ENCODE measurements around the gene SIM2. TPM values are rescaled to one million over a fixed set of nuclear protein-coding genes. Genes with fewer than 3 reads are reported as not detected.
"Not testable (repeated sequence)": the region's sequence is repeated elsewhere in the genome, so short reads cannot be mapped to it uniquely, and the experiment has no call there.

The SIM2 gene
- total RNA-seq, 4 donors from 2014 or later = 0.36 TPM; not detected in 3

- TF ChIP-seq POLR2A (IDR thresholded peaks at IDR 0.05) (no peak), CTCF (IDR thresholded peaks at IDR 0.05) (no peak)
- peak in 1 of 2 donors; percentile 74 for DNase-seq (ENCODE audit: low spot score in 2 of 2)
- WGBS, 2 donors = 77 to 83% methylated on average over 9 of the region's 9 CpGs
- H3K4me3 ChIP-seq (ENCODE audit: low read depth, poor library complexity, severe bottlenecking) = no peak overlapping the region
- intact Hi-C loops (cut with DNase I; ENCODE audit: low total_unique reads) = no loop called here
These were observed 30.2 kb upstream of the SIM2 start for GRCh38 chr21:36668713-36669112.

DNA sequence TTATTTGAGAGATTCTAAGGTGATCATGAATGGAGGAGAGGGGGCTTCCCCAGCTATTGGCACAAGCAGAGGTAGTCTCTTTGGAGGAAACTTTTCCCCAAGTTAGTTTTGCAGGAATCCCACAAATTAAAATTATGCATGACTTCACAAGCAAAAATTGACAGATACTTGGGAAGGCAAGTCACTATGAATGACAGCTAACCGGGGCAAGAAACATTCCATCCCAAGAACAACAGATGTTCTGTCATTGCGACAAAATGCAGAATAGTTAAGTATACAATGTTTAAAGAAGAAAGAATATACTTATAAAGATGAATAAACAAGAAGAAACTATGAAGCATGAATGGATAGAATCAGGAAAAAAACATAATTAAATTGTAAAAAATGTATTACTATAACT, 27.1 kb upstream of the SIM2 start:
- TF ChIP-seq POLR2A (IDR thresholded peaks at IDR 0.05) = no peak
- TF ChIP-seq CTCF (IDR thresholded peaks at IDR 0.05) = no peak
- WGBS, 2 donors = 68 to 80% methylated on average over 2 of the region's 2 CpGs
- H3K4me3 ChIP-seq (ENCODE audit: low read depth, poor library complexity, severe bottlenecking) = no peak overlapping the region
- no peak for DNase-seq (ENCODE audit: low spot score in 2 of 2)
- intact Hi-C loops (cut with DNase I; ENCODE audit: low total_unique reads) = no loop called here

DNA sequence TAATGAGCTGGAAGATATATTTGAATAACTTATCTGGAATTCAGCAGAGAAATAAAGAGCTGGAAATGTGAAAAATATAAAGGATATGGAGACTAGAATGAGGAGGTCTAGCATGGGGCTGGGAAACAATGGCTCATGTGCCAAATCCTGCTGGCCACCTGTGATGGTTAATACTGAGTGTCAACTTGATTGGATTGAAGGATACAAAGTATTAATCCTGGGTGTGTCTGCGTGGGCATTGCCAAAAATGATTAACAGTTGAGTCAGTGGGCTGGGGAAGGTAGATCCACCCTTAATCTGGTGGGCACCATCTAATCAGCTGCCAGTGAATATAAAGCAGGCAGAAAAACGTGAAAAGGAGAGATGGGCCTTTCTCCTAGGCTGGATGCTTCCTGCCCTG, 26.6 kb upstream of the SIM2 start:
- DNase-seq (ENCODE audit: low spot score in 2 of 2) = peak in 1 of 2 donors; percentile 13
- H3K4me3 ChIP-seq (ENCODE audit: low read depth, poor library complexity, severe bottlenecking); intact Hi-C loops (cut with DNase I; ENCODE audit: low total_unique reads): not testable (repeated sequence)
- 57 to 62% methylated on average over 2 of the region's 2 CpGs for WGBS, 2 donors

DNA sequence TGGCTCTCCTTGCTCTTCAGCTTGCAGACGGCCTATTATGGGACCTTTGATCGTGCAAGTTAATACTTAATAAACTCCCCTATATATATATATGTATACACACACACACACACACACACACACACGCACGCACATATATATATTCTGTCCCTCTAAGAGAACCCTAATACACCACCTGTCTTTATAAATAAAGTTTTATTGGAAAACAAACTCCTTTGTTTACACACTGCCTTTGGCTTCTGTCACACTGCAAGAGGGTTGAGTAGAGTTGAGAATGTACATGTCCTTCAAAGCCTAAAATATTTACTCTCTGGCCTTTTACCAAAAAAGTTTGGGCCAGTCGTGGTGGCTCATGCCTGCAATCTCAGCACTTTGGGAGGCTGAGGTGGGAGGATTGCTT, 26.2 kb upstream of the SIM2 start:
- H3K4me3 ChIP-seq (ENCODE audit: low read depth, poor library complexity, severe bottlenecking) = no peak overlapping the region
- 86% methylated on average over 5 of the region's 5 CpGs for WGBS, 2 donors
- intact Hi-C loops (cut with DNase I; ENCODE audit: low total_unique reads) = no loop called here
- no peak for TF ChIP-seq POLR2A (IDR thresholded peaks at IDR 0.05)
- no peak for TF ChIP-seq CTCF (IDR thresholded peaks at IDR 0.05)
- DNase-seq (ENCODE audit: low spot score in 2 of 2) = peak in 1 of 2 donors; percentile 31

DNA sequence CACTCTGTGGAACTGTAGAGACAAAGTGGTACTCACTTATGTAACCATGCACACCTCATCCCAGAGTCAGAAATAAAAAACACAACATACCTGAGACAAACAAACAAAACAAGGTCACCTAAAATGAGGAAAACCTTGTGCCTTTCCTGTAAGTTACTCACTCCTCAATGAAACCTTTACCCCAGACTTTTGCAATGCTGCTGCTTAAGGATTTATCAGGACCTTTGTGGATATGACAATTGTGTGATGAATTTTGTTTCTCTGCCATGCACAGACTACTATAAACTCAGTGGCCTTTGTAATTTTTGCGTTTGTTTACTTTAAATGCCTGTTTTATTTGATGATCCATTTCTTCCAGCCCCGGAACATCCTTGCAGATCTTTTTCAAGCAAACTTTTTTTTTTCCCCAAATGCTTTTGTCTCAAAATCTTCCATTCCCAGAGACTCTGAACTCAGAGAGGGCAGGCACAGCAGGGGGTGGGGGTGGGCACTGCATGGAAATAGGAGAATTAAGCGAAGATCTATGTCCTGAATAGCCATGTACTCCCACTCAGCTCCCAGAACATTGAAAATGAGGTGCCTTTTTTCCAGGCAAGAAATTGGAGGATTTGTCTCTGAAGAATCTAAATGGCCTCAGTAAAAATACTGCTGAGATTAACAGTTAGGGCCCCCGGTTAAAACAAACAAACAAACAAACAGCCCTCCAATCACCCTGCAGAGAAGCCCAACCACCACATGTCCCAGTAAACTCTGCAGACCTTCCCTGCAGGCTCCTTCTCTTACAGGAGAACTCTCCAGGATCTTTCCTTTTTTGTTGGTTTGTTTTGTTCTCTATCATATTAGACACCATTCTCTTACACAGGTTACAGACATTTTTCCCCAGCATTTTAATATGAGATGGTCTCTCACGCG, 22.6 kb upstream of the SIM2 start:
- WGBS, 2 donors = 70 to 75% methylated on average over 6 of the region's 6 CpGs
- peak in 1 of 2 donors; percentile 3 for DNase-seq (ENCODE audit: low spot score in 2 of 2)
- intact Hi-C loops (cut with DNase I; ENCODE audit: low total_unique reads) = no loop called here
- TF ChIP-seq CTCF (IDR thresholded peaks at IDR 0.05) (no peak), POLR2A (IDR thresholded peaks at IDR 0.05) (no peak)
- no peak overlapping the region for H3K4me3 ChIP-seq (ENCODE audit: low read depth, poor library complexity, severe bottlenecking)

DNA sequence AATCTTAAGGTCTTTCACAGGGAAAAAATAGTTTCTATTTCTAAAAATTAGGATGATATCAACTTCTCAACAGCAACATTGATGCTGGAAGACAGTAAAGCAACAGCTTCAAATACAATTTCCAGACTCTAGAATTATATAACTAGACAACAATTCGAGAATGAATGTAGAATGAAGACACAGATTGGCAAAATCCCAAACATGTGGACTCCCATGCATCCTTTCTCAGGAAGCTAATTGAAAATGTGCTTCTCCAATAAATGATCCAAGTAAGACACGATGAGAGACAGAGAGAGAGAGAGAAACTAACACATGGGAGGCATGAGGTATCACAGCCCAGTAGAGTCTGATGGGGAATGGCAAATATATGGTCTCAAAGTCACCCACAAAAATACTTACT, 21.5 kb upstream of the SIM2 start:
- intact Hi-C loops (cut with DNase I; ENCODE audit: low total_unique reads) = no loop called here
- no peak for DNase-seq (ENCODE audit: low spot score in 2 of 2)
- WGBS, 2 donors = 56 to 57% methylated on average over 2 of the region's 2 CpGs
- TF ChIP-seq POLR2A (IDR thresholded peaks at IDR 0.05) (no peak), CTCF (IDR thresholded peaks at IDR 0.05) (no peak)
- no peak overlapping the region for H3K4me3 ChIP-seq (ENCODE audit: low read depth, poor library complexity, severe bottlenecking)

Measured in lower leg skin (tissue), 4 donors.